Neural cell (in vitro differentiated cells): ENCODE measurements around the gene TNK2. TPM values are rescaled to one million over a fixed set of nuclear protein-coding genes. Genes with fewer than 3 reads are reported as not detected.

Experiments used
- H2AFZ ChIP-seq: fragments of 200-600, 300-800 bp; sonication (generic), shearing (Covaris generic); 2 replicates; pipeline ENCODE4 v1.6.0; 2014; ENCODE audit warnings: low read depth, mild to moderate bottlenecking, antibody characterized with exemption, low read length, moderate library complexity
- H3F3A ChIP-seq: fragments of 200-600 bp; shearing (Covaris generic); 2 replicates; pipeline ENCODE4 v1.6.1; 2016; ENCODE audit warnings: mild to moderate bottlenecking, moderate library complexity, mixed read lengths, antibody characterized with exemption, low read length; ENCODE audit not compliant: insufficient read depth, poor library complexity, severe bottlenecking
- H3K27ac ChIP-seq: fragments of 200-600, 300-800 bp; sonication (generic), shearing (Covaris generic); 2 replicates; pipeline ENCODE4 v1.5.1; 2014; ENCODE audit warnings: mild to moderate bottlenecking, low read length, moderate library complexity
- H3K27me3 ChIP-seq: fragments of 300-800, 200-600 bp; sonication (generic), shearing (Covaris generic); 2 replicates; pipeline ENCODE4 v1.6.0; 2014; ENCODE audit warnings: mild to moderate bottlenecking, low read depth, low read length, moderate library complexity; ENCODE audit not compliant: insufficient read depth
- H3K36me3 ChIP-seq: fragments of 300-800, 200-600 bp; sonication (generic), shearing (Covaris generic); 2 replicates; pipeline ENCODE4 v1.5.1; 2014; ENCODE audit warnings: mild to moderate bottlenecking, antibody characterized with exemption, low read length, moderate library complexity; ENCODE audit not compliant: insufficient read depth
- H3K4me2 ChIP-seq: fragments of 300-800, 200-600 bp; sonication (generic), shearing (Covaris generic); 2 replicates; pipeline ENCODE4 v1.6.0; 2014; ENCODE audit warnings: mild to moderate bottlenecking, low read length
- H3K4me3 ChIP-seq: fragments of 300-800, 200-600 bp; sonication (generic), shearing (Covaris generic); 2 replicates; pipeline ENCODE4 v1.5.1; 2014; ENCODE audit warnings: mild to moderate bottlenecking, low read length, moderate library complexity
- H3K79me2 ChIP-seq: fragments of 200-600 bp; shearing (Covaris generic); replicated peaks from 2 replicates; pipeline ENCODE4 v1.6.0; 2014; ENCODE audit warnings: mild to moderate bottlenecking, low read length, moderate library complexity; ENCODE audit not compliant: insufficient read depth
- H3K9ac ChIP-seq: fragments of 300-800, 200-600 bp; sonication (generic), shearing (Covaris generic); 2 replicates; pipeline ENCODE4 v1.6.1; 2016; ENCODE audit warnings: mild to moderate bottlenecking, low read length, mixed read lengths
- H3K9me2 ChIP-seq: fragments of 200-600 bp; shearing (Covaris generic); 2 replicates; pipeline ENCODE4 v1.6.1; 2016; ENCODE audit warnings: mild to moderate bottlenecking, low read length, mixed read lengths; ENCODE audit not compliant: insufficient read depth
- H3K9me3 ChIP-seq: fragments of 200-600, 300-800 bp; sonication (generic), shearing (Covaris generic); 2 replicates; pipeline ENCODE4 v1.6.1; 2016; ENCODE audit warnings: mild to moderate bottlenecking, mixed run types, low read length, moderate library complexity, mixed read lengths
- H4K20me1 ChIP-seq: fragments of 200-600 bp; shearing (Covaris generic); 2 replicates; pipeline ENCODE4 v1.6.1; 2016; ENCODE audit warnings: mild to moderate bottlenecking, mixed run types; ENCODE audit not compliant: insufficient read depth
- CTCF ChIP-seq: fragments of 450-650 bp; IDR thresholded peaks from 2 replicates; pipeline ENCODE4 v1.5.1; 2014; ENCODE audit warnings: antibody characterized with exemption, mild to moderate bottlenecking, moderate library complexity; ENCODE audit not compliant: poor library complexity, severe bottlenecking
- EP300 ChIP-seq: fragments of 450-650 bp; conservative IDR thresholded peaks from 2 replicates; pipeline ENCODE4 v1.6.1; 2014; ENCODE audit warnings: antibody characterized with exemption, mild to moderate bottlenecking, moderate library complexity; ENCODE audit not compliant: poor library complexity, severe bottlenecking
- EZH2 ChIP-seq: fragments of 200-600, 300-800 bp; shearing (Covaris generic), sonication (generic); IDR thresholded peaks from 2 replicates; pipeline ENCODE4 v1.6.1; 2014; ENCODE audit warnings: antibody characterized with exemption, low read length, borderline replicate concordance, mild to moderate bottlenecking; ENCODE audit not compliant: insufficient read depth, poor library complexity, severe bottlenecking
- MXI1 ChIP-seq: fragments of 450-650 bp; conservative IDR thresholded peaks from 2 replicates; pipeline ENCODE4 v1.6.1; 2014; ENCODE audit warnings: antibody characterized with exemption, mild to moderate bottlenecking; ENCODE audit not compliant: poor library complexity, severe bottlenecking
- POLR2AphosphoS5 ChIP-seq: IDR thresholded peaks from 2 replicates; pipeline ENCODE4 v1.6.1; 2012
- RAD21 ChIP-seq: fragments of 450-650 bp; conservative IDR thresholded peaks from 2 replicates; pipeline ENCODE4 v1.6.1; 2014; ENCODE audit warnings: antibody characterized with exemption, mild to moderate bottlenecking, moderate library complexity
- SMC3 ChIP-seq: fragments of 450-650 bp; conservative IDR thresholded peaks from 2 replicates; pipeline ENCODE4 v1.6.1; 2014; ENCODE audit warnings: antibody characterized with exemption, mild to moderate bottlenecking, moderate library complexity; ENCODE audit not compliant: poor library complexity
- TAF1 ChIP-seq: IDR thresholded peaks from 2 replicates; pipeline ENCODE4 v1.6.1; 2012; ENCODE audit warnings: low read depth
- polyA plus RNA-seq: library from polyadenylated mRNA; depleted of rRNA; stranded (reverse); fragments of >200 nt; gene quantifications from 2 replicates; pipeline ENCODE4 v1.2.3, GENCODE V29; 2014
- TF ChIP-seq, protein P1 (sequence below): IDR thresholded peaks from 2 replicates; pipeline ENCODE4 v1.6.1; 2012; ENCODE audit warnings: borderline replicate concordance

The TNK2 gene
- polyA plus RNA-seq, 1 donor from 2014 or later, result 16.3 TPM

GRCh38 chr3:195932418-195933043, 24.2 kb upstream of the TNK2 start:
- Histone ChIP-seq H3K4me3 (no peak overlapping the region), H3K27me3 (no peaks in the 10 kb centered on the region), H3K27ac (no peak overlapping the region), H3K9me2 (no peaks in the 10 kb centered on the region), H3K4me2 (no peak overlapping the region), H3K9me3 (no peaks in the 10 kb centered on the region), H3K9ac (no peak overlapping the region), H3K36me3 (no peaks in the 10 kb centered on the region), H3F3A (no peaks in the 10 kb centered on the region), H4K20me1 (no peaks in the 10 kb centered on the region), H3K79me2 (no peaks in the 10 kb centered on the region), H2AFZ (no peak overlapping the region)
- no peak for TF ChIP-seq MXI1
- TF ChIP-seq EP300, result no peak

- Histone ChIP-seq H4K20me1 (no peaks in the 10 kb centered on the region), H3K9me3 (no peaks in the 10 kb centered on the region), H3K27ac (no peak overlapping the region), H3K9ac (no peak overlapping the region), H3K9me2 (no peaks in the 10 kb centered on the region), H3K36me3 (no peaks in the 10 kb centered on the region), H3F3A (no peaks in the 10 kb centered on the region), H3K79me2 (no peaks in the 10 kb centered on the region), H3K27me3 (no peaks in the 10 kb centered on the region), H2AFZ (no peak overlapping the region), H3K4me2 (no peak overlapping the region), H3K4me3 (no peak overlapping the region)
- TF ChIP-seq SMC3 (no peak), TAF1 (no peak), POLR2AphosphoS5 (no peak), EZH2 (no peak), CTCF (no peak), EP300 (no peak), RAD21 (no peak), MXI1 (no peak)
- TF ChIP-seq, protein P1, sequence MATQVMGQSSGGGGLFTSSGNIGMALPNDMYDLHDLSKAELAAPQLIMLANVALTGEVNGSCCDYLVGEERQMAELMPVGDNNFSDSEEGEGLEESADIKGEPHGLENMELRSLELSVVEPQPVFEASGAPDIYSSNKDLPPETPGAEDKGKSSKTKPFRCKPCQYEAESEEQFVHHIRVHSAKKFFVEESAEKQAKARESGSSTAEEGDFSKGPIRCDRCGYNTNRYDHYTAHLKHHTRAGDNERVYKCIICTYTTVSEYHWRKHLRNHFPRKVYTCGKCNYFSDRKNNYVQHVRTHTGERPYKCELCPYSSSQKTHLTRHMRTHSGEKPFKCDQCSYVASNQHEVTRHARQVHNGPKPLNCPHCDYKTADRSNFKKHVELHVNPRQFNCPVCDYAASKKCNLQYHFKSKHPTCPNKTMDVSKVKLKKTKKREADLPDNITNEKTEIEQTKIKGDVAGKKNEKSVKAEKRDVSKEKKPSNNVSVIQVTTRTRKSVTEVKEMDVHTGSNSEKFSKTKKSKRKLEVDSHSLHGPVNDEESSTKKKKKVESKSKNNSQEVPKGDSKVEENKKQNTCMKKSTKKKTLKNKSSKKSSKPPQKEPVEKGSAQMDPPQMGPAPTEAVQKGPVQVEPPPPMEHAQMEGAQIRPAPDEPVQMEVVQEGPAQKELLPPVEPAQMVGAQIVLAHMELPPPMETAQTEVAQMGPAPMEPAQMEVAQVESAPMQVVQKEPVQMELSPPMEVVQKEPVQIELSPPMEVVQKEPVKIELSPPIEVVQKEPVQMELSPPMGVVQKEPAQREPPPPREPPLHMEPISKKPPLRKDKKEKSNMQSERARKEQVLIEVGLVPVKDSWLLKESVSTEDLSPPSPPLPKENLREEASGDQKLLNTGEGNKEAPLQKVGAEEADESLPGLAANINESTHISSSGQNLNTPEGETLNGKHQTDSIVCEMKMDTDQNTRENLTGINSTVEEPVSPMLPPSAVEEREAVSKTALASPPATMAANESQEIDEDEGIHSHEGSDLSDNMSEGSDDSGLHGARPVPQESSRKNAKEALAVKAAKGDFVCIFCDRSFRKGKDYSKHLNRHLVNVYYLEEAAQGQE, result no peak
Measured at GRCh38 chr3:195931582-195932273, 23.4 kb upstream of the TNK2 start.
